Activated effector memory CD4-positive, alpha-beta T cell treated with anti-CD3 and anti-CD28 coated beads, Interleukin-2, amount 50 U/mL, for 16 hours (primary cell): ENCODE measurements around the gene ATP9A.
"Not testable (repeated sequence)": the region's sequence is repeated elsewhere in the genome, so short reads cannot be mapped to it uniquely, and the experiment has no call there.

Experiments
- DNase-seq: peaks from one replicate; pipeline ENCODE4 v3.0.0-alpha.2; 2020

ATP9A gene

DNA sequence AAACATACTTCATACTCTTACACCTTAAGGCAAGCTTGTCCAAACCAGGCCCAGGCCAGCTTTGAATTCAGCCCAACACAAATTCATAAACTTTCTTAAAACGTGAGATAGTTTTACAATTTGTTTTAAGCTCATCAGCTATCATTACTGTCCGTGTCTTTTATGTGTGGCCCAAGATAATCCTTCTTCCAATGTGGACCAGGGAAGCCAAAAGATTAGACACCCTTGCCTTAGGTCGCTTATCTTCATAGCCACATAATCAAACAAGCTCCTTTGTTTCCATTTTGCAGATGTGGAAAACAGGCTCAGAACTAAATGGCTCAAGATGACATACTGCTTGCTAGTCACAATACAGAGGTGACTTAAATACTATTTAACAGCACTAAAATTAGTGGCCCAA lies 28.1 kb upstream of the ATP9A start:
- no peak for DNase-seq

DNA sequence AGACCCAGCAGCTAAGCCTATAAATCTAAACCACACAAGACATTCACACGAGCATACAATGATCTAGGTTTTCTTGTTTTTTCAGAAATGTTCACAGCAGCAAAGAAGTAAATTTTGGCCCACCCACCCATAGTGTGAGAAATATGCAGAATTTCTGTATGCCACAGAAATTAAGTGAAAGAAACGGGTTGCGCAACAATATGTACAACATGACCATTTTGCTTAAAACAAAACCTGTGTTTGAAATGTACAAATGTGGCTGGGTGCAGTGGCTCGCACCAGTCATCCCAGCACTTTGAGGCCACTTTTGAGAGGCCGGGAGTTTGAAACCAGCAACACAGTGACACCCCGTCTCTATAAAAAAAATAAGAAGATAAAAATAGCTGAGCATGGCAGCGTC lies 24.8 kb upstream of the ATP9A start:
- DNase-seq = no peak

DNA sequence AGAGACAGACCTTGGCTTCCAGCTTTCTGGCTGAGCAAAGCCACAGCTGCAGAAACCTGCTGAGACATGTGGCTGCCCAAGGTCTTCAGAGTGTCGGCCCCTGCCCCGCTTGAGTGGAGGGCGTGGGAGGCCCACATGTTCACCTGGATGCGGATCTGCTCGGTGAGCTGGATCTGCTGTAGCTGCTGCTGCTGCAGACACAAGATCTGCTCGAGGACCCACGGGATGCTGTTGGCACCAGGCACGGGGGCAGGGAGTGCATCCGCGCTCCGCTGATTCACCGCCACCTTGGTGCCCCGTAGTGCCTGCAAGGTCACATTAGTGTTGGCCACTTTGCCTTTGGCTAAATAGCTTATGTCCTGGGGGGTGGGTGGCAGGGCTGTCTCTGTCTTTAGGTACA lies 23.4 kb upstream of the ATP9A start:
- DNase-seq = no peak

DNA sequence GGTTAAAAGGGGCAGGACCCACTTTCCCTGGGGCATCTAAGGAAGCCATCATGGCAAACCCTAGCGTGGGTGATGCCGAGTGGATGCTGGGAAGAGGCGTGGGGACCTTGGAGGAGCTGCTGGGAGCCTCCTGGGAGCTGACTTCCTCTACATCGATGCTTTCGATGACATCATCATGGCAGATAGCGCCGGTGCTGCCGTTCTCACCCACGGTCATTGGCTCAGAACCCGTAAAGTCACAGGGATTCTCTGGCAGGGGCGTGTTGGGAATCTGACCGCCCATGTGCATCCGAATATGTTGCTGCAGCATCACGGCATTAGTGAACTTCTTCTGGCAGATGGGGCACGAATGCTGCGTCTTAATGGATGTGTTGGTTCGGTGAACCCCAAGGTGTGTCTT lies 22.1 kb upstream of the ATP9A start:
- DNase-seq = no peak

DNA sequence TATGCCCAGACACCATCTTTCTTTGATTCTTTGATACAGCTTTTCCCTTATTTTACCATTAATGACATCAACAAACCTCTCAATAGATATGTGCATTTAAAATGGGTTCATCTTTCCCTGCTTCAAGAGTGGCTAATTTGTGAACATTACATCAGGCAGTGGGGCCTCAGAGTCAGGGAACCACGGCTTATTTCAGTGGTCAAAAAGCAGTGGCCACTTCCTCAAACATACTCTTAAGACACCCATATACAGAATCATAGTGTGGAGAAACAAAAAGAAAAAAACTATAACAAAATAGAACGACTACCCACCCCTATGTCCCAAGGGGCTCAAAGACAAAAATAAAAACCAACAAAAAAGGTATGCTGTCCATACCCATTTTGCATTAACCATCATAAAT lies 21.2 kb upstream of the ATP9A start:
- DNase-seq = no peak

DNA sequence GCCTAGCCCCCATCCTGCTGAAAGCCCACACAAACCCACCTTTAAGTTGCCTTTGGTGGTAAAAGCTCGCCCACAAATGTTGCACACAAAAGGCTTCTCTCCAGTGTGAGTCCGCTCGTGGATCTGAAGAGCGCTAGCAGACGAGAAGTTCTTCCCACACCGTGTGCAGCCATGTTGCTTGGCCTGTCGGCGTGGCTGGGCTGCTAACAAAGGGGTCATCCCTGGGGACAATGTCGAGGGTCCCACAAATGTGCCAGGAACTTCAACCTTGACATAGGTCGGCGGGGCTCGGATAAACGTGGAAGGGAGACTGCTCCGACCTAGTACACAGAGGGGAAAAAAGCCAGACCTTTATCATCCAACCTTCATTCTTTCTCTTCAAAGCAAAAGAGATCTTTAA lies 20.6 kb upstream of the ATP9A start:
- no peak for DNase-seq

DNA sequence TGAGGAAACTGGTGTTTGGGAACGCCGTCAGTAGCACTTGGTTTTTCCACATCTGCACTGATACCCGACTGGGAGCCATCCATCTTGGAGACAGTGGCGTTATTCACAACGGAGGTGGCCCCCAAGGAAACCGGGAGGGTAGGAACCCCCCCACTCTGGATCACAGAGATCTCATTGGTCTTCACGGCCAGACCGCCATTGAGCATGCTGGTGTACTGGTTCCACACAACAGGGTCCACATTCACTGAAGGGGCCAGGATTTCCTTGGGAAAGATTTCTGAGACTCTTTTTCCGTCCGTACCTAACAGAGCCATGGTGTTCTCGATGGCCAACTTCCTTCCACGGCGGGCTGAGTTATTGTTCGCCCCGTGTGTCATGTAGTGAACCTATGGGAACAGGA lies 16.1 kb upstream of the ATP9A start:
- no peak for DNase-seq

DNA sequence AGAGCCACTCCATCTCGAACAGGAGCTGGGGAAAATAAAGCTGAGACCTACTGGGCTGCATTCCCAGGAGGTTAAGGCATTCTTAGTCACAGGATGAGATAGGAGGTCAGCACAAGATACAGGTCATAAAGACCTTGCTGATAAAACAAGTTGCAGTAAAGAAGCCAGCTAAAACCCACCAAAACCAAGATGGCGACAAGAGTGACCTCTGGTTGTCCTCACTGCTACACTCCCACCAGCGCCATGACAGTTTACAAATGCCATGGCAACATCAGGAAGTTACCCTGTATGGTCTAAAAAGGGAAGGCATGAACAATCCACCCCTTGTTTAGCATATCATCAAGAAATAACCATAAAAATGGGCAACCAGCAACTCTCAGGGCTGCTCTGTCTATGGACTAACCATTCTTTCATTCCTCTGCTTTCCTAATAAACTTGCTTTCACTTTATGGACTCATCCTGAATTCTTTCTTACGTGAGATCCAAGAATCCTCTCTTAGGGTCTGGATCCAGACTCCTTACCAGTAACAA lies 10.1 kb upstream of the ATP9A start:
- not testable (repeated sequence) for DNase-seq

DNA sequence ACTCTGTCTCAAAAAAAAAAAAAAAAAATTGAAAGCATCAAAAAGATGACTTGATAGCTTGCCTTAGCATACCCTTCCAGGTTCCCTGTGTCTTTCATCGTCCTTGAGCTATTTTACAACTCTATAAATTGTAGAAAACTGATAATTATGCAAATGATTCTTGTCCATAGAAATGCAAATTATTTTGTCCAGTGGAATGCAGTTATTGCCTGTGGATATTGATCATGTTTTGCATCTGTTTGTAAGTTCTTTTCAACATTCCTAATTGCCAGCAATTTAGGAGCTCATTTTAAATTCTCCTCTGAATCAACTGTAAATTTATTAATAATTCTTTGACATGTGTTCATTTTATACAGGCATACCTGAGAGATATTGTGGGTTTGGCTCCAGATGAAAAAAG lies 7.1 kb upstream of the ATP9A start:
- no peak for DNase-seq

DNA sequence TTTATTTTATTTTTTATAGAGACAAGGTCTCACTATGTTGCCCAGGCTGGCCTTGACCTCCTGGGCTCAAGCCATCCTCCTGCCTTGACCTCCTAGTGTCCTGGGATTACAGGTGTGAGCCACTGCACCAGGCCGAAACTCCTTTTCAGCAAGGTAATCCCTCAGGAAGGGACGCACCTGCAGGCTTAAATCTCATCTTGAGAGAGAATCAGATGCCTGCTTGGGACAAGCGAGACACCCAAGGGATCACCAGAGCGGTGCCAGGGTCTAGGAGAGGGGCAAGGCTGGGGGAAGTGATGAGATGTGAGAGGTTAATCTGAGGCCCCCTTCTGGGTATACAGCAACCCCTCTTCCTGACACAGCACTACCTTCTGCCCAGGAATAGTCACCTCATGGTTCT lies 4.0 kb upstream of the ATP9A start:
- no peak for DNase-seq

DNA sequence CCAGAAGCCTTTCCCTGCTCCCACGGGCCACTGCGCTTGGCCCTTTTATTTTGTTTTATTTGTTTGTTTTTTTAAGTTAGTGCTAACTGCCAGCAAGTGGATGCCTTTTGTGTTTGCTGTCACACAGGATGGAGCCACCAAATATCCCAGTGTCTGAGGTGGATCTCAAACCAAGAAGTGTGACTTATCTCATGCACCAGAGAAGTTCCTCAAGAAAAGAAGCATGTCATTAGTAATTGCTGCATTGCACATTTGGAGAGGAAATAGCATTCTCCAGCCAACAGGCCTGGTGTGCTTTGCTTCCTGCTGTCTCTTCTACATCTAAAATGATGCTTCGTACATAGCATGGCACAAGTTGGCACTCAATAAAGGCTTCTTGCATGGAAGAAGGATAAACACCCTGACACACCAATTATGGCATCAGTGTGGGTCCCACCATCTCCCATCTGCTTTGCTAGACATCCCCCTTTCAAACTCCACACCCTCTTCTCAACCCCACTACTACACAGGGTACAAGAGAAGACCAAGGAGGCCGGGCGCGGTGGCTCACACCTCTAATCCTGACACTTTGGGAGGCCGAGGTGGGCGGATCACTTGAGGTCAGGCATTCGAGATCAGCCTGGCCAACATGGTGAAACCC lies 1.9 kb upstream of the ATP9A start:
- DNase-seq = no peak

DNA sequence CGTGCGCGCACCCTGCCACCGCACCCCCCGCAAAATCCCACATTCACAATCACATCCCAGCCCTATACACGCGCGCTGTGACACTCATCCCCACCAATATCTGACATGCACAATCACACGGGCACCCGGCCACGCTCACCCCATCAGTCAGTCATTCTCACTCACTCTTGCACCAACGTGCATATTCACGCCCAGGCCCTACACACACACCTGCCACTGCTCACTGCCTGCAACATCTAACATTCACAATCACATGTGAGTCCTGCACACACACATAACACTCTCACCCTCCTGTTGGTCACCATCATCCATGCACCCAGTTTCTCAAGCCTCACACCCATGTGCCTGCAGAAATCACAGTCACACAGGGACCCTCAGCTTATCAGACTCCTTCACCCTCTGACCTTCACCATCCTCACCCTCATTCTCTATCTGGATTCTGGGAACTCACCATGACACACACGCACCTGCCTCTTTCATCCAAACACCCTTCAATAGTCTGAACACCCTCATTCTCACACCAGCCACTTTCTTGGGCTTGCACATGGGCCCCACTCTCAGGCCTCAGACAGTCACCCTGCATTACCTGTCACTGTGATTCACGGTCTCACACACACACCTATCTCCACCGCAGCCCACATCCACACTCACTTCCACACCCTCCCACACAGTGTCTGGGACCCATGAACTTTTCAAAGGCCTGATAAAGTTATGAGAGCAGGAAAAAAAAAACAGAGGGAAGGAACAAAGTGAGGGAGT lies 748 bp upstream of the ATP9A start:
- DNase-seq = no peak

DNA sequence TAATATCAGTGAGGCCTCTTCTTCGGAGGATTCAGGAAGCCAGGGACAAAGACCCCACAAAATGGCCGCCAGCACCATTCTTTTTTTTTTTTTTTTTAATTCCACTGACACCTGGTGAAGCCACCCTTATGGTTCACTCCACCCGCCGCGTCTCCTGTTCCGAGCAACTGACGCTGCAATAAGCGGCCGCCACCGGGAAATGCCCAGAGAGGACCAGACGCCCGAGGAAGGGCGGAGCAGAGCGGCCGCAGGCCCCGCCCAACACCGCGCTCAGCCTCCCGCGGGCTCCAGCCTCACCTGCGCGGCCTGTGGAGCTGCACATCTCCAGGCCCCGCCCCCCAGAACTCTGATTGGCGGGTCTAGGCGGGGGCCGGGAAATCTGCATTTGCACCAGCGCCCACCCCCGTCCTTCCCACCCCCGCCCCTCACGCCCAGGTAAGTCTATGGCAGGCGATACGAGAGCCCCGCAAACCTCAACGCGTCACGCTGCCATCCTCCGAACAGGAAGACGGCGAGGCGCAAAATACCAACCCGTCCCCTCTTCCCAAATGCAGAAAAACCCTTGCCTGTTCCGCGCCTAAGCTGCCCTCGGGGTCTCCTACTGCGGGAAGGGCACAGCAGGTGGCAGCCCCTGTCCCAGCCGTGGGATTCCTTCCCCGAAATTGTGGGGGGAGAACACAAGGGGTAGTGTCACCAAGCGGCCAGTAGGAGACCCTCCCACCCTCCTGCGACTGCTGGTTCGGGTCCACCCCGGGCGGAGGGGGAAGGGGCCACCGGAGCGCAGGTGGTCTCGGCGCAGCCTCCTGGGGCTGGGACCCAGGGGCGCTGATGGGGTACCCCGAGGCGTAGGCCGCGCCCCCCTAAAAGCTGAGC lies 960 bp downstream of the ATP9A start:
- peak; percentile 76 for DNase-seq

DNA sequence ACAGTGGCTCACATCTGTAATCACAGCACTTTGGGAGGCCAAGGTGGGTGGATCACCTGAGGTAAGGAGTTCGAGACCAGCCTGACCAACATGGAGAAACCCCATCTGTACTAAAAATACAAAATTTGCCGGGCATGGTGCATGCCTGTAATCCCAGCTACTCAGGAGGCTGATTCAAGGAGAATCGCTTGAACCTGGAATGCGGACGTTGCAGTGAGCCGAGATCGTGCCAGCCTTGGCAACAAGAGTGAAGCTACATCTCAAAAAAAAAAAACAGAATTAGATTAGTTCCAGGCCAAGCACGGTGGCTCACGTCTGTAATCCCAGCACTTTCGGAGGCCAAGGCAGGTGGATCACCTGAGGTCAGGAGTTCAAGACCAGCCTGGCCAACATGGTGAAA lies 2.8 kb downstream of the ATP9A start:
- DNase-seq = not testable (repeated sequence)

DNA sequence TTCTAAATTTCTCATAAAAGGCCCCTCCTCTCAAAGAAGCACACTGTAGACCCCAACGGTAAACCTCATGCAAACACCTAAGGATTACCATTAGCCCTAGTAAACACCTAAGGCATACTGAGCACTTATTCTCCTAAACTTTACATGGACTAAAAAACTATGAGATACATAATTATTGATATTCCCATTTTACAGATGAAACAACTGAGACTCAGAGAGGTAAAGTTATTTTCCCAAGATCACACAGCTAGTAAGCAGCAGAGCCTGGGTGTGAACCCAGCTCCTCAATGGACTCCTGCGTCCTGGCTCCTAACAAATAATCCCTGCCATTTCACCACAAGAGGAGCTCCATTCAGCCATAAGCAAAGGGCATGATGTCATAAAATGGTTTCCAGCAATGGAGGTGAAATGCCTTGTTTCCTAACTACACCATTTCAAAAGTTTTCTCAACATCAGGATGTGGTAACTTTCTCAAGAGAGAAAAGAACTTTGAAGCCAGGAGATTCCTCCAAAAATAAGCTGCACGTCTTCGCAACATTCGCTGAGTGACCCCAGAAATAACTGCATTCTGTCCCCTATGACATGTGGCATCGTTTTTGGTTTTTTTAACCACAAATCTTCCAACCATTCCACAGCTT lies 4.1 kb downstream of the ATP9A start:
- no peak for DNase-seq

DNA sequence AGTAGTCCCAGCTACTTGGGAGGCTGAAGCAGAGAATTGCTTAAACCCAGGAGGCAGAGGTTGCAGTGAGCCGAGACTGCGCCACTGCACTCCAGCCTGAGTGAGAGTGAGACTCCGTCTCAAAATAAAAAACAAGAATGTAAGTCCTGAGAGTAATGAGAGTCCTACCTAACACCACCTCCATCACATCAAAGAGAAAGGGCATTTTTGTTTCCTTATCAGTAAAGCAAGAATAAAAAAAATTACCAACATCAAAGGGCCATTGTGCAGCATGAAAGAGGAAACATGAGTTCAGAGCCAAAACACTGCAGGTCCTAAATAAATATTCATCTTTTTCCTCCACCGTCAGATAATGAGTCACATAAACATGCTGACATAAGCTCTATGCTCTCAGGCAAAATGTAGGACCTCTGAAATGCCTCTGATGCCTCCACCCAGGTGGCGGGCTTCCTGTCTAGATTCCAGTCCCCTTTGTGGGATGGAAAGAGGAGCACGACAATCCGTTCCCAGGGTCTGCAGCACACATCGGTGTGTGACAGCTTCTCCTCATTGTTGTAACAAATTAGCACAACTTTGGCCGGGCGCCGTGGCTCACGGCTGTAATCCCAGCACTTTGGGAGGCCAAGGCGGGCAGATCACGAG lies 7.2 kb downstream of the ATP9A start:
- no peak for DNase-seq

DNA sequence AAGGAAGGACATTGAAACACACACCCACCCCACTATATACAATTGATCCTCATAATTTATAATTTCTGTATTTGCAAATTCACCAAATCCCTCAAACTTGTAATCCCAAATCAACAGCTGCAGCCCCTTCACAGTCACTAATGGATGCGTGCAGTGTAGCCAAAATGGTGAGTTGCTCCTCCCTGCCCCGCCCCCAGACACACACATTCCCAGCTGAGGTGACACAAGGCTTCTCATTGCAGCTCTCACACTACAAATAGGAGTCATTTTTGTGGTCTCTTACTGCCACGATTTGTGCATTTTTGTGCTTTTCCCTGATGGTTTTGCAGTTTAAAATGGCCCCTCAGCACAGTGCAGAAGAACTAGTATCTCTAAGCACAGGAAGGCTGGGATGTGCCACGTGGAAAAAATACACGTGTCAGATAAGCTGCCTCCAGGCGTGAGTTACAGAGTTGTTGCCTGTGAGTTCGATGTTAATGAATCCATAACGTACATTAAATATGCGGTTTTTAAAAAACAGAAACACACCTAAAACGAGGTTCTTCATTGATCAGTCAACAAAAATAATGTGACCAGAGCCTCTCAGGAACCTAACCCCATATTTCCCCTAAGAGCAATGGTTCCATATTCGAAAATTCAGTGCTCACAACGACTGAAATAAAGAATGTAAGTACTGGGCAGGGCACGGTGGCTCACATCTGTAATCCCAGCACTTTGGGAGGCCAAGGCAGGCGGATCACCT lies 8.2 kb downstream of the ATP9A start:
- DNase-seq = no peak

DNA sequence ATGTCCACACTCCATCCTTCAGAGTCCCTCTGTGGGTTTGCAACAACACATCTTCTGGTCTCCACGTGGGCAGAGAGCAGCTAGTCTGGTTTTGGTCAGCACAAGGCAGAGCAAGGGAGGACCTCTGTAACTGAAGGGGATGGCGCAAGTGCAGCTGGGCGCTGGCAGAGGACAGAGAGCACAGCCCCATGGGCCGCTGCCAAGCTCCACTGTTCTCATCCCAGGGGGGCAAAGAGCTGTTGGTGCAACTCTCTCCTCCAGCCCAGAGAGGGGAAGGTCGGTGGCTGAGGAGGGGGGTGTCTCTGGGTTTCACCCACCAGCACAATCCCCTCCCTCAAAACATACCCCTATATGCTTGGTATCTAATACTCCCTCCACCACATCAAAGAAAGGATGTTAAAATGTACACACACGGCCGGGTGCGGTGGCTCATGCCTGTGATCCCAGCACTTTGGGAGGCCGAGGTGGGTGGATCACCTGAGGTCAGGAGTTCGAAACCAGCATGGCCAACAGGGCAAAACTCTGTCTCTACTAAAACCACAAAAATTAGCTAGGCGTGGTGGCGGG lies 9.1 kb downstream of the ATP9A start:
- DNase-seq = no peak

DNA sequence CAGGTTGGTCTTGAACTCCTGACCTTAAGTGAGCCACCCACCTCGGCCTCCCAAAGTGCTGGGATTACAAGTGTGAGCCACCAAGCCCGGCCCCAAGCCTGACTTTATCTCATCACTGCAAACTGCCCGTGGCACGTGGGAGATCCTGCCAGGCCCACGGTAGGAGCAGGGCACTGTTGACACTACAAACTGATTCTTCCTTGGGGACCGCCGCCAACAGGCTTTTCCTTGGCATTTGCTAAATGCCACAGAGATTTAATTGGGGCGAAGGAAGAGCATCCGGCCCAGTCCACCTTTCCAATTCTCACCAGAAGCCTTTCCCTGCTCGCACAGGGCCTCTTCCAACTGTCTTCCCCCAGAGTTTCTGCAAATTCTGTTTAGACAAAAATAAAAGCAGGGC lies 11.0 kb downstream of the ATP9A start:
- no peak for DNase-seq

DNA sequence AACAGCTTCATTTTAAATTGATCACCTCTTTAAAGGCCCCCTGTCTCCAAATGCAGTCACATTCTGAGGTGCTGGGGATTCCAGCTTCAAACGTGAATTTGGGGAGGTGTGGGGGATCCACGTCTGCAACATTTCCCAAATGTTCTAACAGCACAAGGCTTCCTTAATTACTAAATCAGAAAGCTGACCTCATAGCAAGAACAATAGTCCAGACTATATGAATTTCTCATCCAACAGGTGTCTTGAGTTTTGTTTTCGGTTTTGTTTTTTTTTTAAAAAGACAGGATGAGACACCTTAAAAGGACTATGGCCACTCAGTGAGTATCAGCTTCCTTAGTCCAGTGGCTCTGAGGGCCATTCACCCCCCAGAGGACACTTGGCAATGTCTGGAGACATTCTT lies 11.5 kb downstream of the ATP9A start:
- DNase-seq = no peak

DNA sequence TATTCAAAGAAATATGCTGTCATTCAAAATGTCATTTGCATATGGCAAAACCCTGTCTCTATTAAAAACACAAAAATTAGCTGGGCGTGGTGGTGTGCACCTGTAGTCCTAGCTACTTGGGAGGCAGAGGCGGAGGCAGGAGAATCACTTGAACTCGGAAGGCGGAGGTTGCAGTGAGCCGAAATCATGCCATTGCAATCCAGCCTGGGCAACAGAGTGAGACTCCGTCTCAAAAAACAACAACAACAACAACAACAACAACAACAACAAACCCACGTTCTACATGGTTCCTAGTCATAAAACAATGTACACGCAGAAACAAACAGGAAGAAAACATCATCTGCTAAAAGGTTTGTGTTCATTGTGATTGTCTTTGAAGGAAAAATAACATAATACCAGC lies 15.0 kb downstream of the ATP9A start:
- DNase-seq = not testable (repeated sequence)
